NOMO-1 treated with DMSO at 0.1 percent for 48 hours (cell line): Measurements from ENCODE around the gene ECEL1.

Source experiments
- DNase-seq: peaks from one replicate; lab custom pipeline; 2025; ENCODE audit not compliant: unreplicated experiment; lab: John Stamatoyannopoulos, UW

Gene ECEL1

GRCh38 chr2:232498452-232498851 lies 10.8 kb upstream of the ECEL1 start:
- no peak for DNase-seq

GRCh38 chr2:232497348-232497747 lies 9.7 kb upstream of the ECEL1 start:
- no peak for DNase-seq

- DNase-seq = no peak
Measured at GRCh38 chr2:232496501-232497270, 9.1 kb upstream of the ECEL1 start.

- no peak for DNase-seq
Measured at GRCh38 chr2:232495292-232495691, 7.7 kb upstream of the ECEL1 start.

GRCh38 chr2:232494542-232494941 lies 6.9 kb upstream of the ECEL1 start:
- DNase-seq = no peak

GRCh38 chr2:232493701-232494474 lies 6.3 kb upstream of the ECEL1 start:
- DNase-seq = no peak

GRCh38 chr2:232492963-232493700 lies 5.5 kb upstream of the ECEL1 start:
- no peak for DNase-seq

GRCh38 chr2:232492236-232492848 lies 4.7 kb upstream of the ECEL1 start:
- no peak for DNase-seq

- DNase-seq = no peak
Measured at GRCh38 chr2:232491139-232491780, 3.6 kb upstream of the ECEL1 start.

- no peak for DNase-seq
Measured at GRCh38 chr2:232490221-232491138, 2.8 kb upstream of the ECEL1 start.

GRCh38 chr2:232489516-232490220 lies 2.0 kb upstream of the ECEL1 start:
- no peak for DNase-seq

GRCh38 chr2:232488721-232489300 lies 1.2 kb upstream of the ECEL1 start:
- DNase-seq = no peak

GRCh38 chr2:232488097-232488711 lies 570 bp upstream of the ECEL1 start:
- no peak for DNase-seq

GRCh38 chr2:232486558-232487384 lies 863 bp downstream of the ECEL1 start:
- no peak for DNase-seq

GRCh38 chr2:232485757-232486557 lies 1.7 kb downstream of the ECEL1 start:
- DNase-seq = no peak

- no peak for DNase-seq
Measured at GRCh38 chr2:232485348-232485756, 2.3 kb downstream of the ECEL1 start.
